Measurements from ENCODE around the gene ACAP2.
A peak's percentile ranks its signal among the peaks of the same experiment; 100 is the strongest.
"Not testable (repeated sequence)": the region's sequence is repeated elsewhere in the genome, so short reads cannot be mapped to it uniquely, and the experiment has no call there.

Gene ACAP2, protein sequence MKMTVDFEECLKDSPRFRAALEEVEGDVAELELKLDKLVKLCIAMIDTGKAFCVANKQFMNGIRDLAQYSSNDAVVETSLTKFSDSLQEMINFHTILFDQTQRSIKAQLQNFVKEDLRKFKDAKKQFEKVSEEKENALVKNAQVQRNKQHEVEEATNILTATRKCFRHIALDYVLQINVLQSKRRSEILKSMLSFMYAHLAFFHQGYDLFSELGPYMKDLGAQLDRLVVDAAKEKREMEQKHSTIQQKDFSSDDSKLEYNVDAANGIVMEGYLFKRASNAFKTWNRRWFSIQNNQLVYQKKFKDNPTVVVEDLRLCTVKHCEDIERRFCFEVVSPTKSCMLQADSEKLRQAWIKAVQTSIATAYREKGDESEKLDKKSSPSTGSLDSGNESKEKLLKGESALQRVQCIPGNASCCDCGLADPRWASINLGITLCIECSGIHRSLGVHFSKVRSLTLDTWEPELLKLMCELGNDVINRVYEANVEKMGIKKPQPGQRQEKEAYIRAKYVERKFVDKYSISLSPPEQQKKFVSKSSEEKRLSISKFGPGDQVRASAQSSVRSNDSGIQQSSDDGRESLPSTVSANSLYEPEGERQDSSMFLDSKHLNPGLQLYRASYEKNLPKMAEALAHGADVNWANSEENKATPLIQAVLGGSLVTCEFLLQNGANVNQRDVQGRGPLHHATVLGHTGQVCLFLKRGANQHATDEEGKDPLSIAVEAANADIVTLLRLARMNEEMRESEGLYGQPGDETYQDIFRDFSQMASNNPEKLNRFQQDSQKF

DNA sequence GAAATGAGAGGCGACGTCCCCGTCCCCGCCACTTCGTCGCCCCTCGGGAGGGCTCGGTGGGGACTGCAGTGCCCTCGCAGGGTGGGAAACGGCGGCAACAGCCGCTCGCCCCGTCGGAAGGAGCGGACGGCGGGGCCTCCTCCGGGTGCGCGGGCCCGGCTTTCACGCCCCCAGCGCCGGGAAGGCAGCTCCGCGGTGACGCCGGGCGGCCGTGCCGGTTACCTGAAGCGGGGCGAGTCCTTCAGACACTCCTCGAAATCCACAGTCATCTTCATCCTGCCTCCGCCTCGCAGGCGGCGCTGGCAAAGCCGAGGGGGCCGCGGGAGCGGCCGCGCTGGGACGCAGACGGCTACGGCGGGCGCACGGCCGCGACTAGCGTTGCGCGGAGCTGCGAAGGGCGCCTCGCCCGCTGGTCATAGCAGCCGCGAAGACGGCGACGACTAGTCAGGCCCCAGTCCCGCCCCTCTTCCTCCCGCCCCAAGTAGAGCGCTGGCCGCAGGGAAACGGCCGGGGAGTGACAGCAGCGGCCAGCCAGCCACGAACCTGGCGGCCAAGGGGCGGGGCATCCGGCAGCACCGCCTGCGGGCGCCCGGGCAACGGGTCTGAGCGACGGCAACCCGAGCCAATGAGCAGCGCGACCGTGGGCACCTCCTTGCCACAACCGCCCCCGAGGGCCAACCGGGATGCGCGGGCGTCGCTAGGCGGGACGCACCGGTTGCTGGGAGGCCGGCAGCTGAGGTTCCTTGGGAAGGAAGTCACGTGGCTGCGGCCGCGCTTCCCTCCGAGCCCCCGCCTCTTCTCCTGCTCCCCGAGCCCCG, at the start of gene ACAP2:
Gene ACAP2 (minus strand): TSS at position 448 of the 818 bp plus-strand sequence. CDS start 173 bp downstream, at position 275.
- peak; percentile 97 for DNase-seq (ENCODE audit: low read depth)

DNA sequence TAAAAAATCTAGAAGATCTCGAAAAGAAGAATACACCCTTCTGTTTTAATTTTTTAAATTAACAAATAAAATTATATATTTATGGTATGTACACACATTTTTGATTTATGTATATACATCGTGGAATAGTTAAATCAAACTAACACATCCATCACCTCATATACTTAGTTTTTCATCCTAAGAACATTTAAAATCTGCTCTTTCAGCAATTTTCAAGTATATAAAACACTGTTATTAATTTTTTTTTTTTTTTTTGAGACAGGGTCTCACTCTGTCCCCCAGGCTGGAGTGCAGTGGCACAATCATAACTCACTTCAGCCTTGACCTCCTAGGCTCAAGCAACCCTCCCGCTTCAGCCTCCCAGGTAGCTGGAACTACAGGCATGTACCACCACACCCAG, 32.8 kb upstream of the ACAP2 start:
- DNase-seq (ENCODE audit: low read depth) = no peak

DNA sequence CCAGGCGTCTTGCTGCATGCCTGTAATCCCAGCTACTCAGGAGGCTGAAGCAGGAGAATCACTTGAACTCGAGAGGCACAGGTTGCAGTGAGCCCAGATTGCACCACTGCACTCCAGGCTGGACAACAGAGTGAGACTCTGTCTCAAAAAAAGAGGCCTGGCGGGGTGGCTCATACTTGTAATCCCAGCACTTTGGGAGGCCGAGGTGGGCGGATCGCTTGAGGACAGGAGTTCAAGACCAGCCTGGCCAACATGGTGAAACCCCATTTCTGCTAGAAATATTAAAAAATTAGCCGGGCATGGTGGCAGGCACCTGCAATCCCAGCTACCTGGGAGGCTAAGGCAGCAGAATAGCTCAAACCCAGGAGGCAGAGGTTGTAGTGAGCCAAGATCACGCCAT, 32.3 kb upstream of the ACAP2 start:
- DNase-seq (ENCODE audit: low read depth) = not testable (repeated sequence)

DNA sequence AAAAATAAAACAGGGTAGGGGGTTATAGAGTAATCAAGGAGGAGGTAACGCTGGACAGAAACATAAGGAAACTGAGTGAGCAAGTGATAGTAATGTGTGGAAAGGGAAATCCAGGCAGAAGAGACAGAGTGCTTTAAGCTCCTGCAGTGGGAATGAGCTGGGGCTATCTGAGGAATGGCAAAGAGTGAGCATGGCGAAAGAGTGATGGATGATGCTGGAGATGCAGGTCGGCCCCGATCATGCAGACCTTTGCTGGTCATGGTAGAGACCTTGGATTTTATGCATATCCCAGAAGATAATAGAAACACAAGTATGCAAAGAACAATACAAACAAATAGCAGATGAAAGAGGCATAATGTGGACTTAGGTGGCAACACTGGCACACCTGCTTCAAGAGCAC, 26.0 kb upstream of the ACAP2 start:
- no peak for DNase-seq (ENCODE audit: low read depth)

DNA sequence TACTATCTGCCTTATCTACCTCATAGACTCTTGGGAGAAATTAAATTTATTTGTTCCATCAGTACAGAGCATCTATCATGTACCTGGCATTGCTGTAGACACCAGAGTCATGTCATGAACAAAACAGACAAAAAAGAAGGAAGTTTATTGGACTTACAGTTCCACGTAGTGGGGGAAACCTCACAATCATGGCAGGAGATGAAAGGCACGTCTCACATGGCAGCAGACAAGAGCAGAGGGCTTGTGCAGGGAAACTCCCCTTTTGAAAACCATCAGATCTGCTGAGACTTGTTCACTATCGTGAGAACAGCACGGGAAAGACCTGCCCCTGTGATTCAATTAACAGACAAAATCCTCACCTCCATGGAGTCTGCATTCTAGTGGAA, 25.6 kb upstream of the ACAP2 start:
- no peak for DNase-seq (ENCODE audit: low read depth)

DNA sequence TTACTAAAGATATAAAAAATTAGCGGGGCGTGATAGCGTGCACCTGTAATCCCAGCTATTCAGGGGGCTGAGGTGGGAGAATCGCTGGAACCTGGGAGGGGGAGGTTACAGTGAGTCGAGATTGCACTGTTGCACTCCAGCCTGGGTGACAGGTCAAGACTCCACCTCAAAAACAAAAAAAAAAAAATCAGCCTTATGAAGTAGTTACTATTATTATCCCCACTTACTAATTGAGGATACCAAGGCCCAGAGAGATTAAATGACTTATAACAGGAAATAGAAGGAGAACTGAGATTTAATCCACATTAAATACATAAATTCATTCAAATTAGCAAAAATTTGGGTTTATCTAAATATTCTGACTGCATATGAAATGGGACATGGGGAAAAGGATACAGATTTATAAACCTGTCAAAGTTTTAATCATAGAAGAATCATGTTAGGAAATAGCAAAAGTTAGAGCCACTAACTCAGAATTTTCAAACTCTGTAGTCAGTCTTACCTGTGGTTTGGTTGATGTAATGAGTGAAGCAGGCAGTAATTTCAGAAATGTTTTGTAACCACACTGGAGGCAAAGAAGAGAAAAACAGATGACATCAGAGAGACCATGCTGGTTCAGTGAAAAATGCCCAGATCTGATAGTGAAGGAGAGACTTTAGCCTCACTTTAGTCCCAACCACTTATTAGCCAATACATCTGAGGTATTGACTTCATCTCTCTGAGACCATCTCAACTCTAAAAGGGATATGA, 25.0 kb upstream of the ACAP2 start:
- DNase-seq (ENCODE audit: low read depth) = no peak

DNA sequence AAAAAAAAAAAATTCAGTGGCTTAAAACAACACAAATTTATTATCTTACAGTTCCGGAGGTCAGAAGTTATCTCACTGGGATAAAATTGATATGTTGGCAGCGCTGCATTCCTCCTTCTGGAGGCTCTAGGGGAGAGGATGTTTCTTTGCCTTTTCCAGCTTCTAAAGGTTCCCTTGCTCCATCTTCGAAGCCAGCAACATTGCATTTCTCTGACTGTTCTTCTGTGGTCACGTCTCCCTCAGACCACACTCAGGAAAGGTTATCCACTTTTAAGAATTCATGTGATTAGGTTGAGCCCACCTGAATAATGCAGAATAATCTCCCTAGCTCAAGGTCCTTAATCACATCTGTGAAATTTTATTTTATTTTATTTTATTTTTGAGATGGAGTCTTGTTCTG, 23.4 kb upstream of the ACAP2 start:
- no peak for DNase-seq (ENCODE audit: low read depth)

DNA sequence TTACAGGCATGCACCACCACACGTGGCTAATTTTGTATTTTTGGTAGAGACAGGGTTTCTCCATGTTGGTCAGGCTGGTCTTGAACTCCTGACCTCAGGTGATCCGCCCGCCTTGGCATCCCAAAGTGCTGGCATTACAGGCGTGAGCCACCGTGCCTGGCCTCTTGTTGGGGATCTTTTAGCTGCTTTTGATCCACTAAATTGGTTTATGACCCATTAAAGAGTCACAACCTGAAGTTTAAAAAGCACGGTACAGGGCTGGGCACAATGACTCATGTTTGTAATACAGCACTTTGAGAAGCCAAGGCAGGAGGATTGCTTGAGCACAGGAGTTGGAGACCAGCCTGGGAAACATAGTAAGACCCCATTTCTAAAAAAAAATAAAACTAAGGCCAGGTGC, 20.1 kb upstream of the ACAP2 start:
- DNase-seq (ENCODE audit: low read depth) = not testable (repeated sequence)

DNA sequence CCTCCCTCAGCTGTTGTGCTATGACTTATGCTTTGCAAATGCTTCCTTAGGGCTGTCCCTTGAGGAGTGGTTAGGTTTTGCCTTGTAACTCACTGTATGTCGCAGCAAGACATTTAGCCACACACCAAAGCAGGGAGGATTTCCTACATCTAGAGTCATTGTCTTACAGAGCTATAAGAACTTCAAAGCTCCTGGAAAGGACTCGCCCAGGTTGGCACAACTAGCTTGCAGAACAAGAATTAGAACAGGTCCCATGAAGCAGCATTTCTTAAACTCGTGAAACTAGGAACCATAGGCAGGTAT, 19.4 kb upstream of the ACAP2 start:
- DNase-seq (ENCODE audit: low read depth) = no peak

DNA sequence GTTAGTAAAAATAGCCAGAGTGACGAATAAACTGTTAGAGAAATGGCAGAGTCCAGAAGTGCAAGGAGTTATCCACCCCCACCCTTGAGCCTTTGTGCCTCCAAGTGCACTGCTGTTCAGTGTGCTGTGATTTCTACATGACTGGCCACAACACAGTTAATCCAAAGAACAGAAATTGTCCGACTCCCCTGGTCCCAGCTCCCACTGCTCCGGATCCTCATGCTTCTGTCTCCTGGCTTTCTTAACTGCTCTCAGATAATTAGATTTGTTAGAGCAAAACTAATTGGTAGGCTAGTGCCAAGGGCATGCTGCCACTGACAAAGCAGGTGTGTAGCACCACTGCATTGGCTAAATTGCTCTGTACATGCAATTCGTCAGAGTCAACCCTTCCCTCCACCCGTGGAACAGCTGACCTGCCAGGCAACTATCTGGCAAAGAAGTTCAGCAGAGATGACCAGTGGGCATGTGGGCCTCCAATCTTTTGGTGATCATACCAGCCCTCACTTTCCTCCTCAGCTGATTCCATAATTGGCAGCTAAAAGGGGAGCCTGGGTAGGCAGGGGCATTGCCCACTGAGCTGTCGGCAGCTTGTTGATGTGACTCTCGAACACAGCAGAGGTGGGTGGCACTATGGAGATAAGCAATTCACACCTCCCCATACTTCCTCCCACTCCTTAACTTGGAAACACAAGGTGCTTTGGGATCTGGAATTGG, 18.9 kb upstream of the ACAP2 start:
- no peak for DNase-seq (ENCODE audit: low read depth)

DNA sequence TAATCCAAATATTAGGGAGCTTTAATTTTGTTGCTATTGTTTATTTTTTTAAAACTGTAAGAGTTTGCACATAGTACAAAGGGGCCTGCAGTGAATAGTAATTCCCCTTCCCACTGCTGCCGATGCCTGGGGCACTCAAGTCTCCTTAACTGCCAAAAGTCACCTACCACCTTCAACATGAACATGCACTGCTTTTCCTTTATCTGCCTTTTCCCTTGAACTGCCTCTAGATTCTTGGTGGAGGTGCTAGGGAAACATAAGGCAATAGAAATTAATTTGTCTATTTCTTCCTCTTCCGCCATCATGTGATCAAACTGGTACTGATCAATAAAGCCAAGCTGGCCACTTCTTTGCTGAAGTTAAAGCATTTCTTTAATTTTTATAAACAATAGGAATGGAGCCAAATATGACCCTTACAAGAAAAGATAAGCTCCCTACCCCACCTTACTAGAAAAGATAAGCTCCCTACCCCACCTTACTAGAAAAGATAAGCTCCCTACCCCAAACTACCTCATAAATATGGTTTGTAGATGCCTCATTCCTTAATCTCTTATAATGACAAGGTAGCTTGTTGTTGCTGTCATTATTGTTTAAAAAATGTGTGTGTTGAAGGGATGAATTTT, 17.4 kb upstream of the ACAP2 start:
- DNase-seq (ENCODE audit: low read depth) = no peak

DNA sequence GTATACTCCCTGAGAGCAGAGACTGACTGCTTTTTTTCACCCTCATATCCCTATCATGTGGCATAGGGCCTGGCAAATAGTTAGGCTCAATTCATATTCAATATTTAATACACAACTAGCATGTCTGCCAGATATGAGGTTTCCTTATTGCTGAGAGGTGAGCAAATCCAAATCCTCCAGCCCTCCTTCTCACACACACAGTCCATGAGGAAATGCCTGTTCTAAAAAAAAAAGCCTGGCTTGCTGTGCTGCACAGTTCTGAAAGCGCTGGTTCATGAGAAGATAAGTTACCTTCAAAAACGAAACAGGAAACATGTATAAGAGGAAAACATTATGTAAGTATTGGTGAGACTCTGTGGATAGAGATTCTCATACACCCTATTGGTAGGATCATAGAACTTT, 15.5 kb upstream of the ACAP2 start:
- DNase-seq (ENCODE audit: low read depth) = no peak

DNA sequence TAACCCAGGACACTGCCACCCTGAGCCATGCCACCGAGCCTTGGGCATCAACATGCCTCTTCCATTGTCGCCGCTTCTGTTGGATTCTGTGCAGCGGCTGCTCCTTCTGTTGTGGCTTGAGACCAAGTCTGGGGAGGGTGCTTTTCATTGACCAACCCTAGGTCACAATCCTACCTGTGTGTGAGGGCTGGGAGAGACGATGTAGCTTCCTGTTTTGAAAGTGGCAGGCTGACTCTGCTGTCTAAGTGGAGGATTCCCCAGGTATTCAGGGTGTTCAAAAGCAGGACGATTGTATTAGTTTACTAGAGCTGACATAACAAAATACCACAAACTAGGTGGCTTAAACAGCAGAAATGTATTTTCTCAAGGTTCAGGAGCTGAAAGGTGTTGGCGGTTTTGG, 13.0 kb upstream of the ACAP2 start:
- DNase-seq (ENCODE audit: low read depth) = no peak

DNA sequence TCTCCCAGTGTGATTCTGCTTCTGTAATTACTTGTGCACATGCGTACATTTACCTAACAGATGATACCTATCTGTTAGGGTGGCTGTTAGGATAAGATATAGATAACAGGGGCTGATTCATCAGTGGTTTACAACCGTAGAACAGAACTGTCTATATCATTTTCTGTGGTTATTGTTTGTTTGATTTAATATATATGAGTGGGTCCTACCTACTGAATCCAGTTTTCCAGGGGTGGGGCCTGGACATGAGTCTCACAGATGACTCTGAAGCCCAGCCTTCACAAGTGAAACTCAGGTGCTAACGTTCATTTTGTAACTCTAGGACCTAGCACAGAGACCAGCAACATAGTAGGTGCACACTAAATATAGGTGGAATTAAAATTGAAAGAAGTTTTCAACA, 10.4 kb upstream of the ACAP2 start:
- peak; percentile 13 for DNase-seq (ENCODE audit: low read depth)

DNA sequence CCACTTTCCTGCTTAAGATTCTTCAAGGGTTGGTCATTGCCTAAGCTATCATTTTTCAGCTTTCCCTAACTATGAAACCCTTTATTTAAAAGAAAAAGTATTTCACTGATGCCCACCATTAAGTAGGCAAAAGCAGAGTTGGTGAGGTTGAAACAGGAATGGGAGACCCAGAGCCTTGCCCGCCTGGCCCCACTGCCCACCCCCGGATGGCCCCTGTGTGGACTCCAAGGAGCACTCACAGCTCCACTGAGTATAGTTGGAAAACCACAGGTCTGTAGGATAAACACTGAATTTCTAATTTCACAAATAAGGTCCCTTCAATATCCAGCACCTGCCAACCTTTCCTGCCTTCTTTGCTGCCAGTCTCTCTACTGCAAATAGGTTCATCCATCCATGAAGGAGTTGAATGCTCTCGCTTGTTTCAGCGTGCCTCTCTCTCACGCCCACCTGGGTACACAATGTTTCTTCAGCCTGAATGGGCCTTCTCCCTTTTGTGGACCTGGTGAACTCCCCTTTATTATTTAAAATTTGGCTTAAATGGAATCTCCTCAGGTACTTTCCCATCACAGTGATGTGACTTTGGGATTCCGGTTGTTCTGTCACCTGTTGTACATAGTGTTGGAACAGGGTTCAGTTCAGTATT, 8.7 kb upstream of the ACAP2 start:
- no peak for DNase-seq (ENCODE audit: low read depth)

DNA sequence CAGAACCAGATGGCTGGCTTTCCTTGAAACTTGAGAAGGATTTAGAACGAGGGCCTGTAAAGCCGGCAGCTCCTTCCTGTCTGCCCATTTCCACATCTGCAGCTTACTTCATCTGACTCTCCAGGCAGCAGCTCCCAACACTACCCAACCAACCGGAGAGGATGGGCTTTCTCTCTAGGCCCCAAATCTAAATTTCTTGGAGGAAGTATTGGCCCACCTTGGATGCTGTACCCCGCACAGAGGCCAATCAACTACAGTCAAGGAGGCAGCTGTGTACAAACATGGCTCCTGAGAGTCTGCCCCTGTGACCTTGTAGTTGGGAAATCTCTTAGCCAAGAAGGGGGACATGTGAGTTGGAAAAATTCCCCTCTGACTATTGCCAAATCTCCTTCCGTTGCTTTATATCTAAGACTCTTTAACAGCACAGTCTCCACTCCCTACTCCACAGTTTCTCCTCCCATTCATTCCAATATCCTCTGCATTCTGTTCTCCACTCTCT, 8.0 kb upstream of the ACAP2 start:
- no peak for DNase-seq (ENCODE audit: low read depth)

DNA sequence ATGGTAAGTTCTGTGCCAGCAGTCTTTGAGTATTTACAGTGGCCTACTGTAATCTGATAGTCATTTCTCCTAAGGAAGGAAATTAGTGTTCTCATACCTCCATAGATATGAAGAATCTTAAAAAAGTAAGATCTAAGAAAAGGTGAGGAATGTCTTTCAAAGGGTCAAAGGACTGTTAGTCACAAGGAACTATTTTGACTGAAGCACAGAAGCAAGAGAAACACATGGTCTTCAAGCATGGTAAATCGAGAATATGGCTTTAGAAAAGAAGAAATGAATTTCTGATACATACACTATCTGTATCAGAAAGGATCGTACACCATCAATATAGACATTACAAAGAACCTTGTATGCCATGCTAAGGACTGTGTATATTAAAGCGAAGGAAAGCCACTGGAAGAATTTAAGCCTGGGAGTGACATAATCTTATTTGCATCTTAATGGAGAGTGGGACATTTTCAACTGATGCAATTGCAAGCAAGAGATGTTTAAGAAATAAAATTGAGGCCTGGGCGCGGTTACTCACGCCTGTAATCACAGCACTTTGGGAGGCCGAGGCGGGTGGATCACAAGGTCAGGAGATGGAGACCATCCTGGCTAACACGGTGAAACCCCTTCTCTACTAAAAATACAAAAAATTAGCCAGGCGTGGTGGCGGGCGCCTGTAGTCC, 5.5 kb upstream of the ACAP2 start:
- no peak for DNase-seq (ENCODE audit: low read depth)

DNA sequence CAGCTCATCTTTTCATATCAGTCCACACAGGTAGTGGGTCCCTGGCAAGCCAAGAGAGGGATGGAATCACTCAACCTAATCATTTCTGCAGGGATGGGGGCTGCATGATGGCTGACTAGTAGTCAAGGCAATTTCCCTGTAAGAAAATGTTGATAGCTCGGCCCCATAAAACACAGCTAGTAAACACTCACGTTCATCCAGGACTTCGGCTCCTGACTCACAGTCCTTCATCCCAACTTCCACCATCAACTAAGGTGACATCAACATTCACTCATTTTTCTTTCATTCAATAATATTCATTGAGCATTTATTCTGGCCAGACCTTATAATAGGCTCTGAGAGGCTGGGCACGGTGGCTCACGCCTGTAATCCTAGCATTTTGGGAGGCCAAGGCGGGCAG, 4.4 kb upstream of the ACAP2 start:
- no peak for DNase-seq (ENCODE audit: low read depth)

DNA sequence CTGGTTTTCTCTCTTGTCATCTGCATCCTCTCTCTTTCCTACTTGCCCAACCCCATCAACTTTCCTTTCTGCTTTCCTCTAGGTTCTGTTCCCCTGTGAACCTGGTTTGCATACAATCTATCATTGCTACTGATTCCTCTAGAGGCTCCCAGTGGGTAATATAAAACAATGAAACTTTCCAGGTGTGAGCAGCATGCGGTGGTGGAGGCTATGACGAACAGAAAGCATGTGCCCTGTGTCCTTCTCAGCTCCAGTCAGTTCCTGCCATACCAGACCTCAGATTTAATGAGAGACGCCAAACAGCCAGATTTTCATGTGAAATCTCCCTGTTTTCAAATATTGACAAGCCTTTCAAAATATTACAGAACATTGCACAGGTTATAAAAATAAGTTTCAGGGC, 3.5 kb upstream of the ACAP2 start:
- no peak for DNase-seq (ENCODE audit: low read depth)

DNA sequence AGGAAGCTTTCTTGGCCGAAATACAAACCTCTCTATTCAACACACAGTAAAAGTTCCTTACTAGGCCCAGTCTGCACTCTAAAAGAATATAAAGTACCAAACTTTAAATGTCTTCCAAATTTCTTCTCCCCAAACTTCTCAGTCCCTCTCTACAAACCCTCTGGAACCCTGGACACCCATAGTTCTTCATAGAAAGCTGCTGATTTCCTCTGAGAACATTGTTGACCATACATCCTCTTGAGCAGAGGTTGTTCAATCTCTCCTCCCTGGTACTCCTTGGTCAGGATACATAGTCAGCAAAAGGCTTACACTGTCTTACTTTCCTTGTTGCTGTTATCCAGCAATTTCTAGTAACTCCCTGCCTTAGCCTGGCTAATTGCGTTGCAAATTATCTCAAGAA, 3.1 kb upstream of the ACAP2 start:
- DNase-seq (ENCODE audit: low read depth) = no peak
